Adrenal gland (tissue), 5 donors: ENCODE data around the gene PLAAT2.

Experiments
- POLR2A ChIP-seq, 2 donors: fragments of 450-650 bp; IDR thresholded peaks; one replicate each; pipeline ENCODE4 v1.6.1; 2017; ENCODE audit warnings: antibody characterized with exemption in 2 of 2, mild to moderate bottlenecking in 2 of 2, moderate library complexity in 1 of 2
- TF ChIP-seq, protein P1 (sequence below), 6 experiments: fragments of 450-650 bp in 4 of 6; fragments of 200-600 bp in 2 of 6; sonication (generic) in 1 of 6; IDR thresholded peaks; 1 replicate in 5 of 6; 2 replicates in 1 of 6; pipeline versions ENCODE4 v1.5.1 to v1.8.0; 2016 to 2021; ENCODE audit warnings: antibody characterized with exemption in 6 of 6, mild to moderate bottlenecking in 2 of 6, moderate library complexity in 1 of 6
- donor health status: DM: no; HTN: no; CAD: no.

DNA sequence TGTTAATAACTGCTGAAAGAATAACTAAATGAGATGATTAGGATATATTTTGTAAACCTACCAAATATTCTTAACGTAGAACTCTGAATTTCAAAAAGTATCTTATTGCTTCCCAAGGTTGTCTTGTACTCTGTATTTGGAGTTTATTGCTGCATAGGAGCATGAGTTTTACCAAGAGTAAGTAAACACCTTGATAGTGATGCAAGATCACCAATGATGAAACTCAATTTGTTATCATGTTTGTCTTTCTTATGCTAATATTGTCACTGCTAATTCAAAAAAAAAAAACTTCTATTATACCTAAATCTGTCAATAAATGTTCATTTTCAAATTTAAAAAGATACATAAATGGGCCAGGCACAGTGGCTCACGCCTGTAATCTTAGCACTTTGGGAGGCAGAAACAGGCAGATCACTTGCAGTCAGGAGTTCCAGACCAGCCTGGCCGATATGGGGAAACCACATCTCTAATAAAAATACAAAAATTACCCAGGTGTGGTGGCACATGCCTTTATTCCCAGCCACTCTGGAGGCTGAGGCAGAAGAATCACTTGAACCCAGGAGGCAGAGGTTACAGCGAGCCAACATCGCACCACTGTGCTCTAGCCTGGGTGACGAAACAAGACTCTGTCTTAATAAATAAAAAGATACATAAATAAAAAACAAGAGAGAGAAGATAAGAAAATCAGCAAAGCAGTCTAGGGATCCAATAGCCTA is 23.4 kb upstream of the PLAAT2 start:
- TF ChIP-seq, protein P1, sequence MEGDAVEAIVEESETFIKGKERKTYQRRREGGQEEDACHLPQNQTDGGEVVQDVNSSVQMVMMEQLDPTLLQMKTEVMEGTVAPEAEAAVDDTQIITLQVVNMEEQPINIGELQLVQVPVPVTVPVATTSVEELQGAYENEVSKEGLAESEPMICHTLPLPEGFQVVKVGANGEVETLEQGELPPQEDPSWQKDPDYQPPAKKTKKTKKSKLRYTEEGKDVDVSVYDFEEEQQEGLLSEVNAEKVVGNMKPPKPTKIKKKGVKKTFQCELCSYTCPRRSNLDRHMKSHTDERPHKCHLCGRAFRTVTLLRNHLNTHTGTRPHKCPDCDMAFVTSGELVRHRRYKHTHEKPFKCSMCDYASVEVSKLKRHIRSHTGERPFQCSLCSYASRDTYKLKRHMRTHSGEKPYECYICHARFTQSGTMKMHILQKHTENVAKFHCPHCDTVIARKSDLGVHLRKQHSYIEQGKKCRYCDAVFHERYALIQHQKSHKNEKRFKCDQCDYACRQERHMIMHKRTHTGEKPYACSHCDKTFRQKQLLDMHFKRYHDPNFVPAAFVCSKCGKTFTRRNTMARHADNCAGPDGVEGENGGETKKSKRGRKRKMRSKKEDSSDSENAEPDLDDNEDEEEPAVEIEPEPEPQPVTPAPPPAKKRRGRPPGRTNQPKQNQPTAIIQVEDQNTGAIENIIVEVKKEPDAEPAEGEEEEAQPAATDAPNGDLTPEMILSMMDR (IDR thresholded peaks at IDR 0.05), result no peak
- TF ChIP-seq POLR2A (IDR thresholded peaks at IDR 0.05), result no peak
